GM21529 (cell line): ENCODE data around the gene CD79B.
"Not testable (repeated sequence)": the region's sequence is repeated elsewhere in the genome, so short reads cannot be mapped to it uniquely, and the experiment has no call there.

Source experiments
- ATAC-seq: cut with Tn5 transposase; IDR thresholded peaks from one replicate; pipeline ENCODE4 v1.9.1; 2021; ENCODE audit not compliant: unreplicated experiment

Gene CD79B

GRCh38 chr17:63934183-63935112, 2.3 kb upstream of the CD79B start:
- ATAC-seq = no peak

GRCh38 chr17:63933598-63933997, 1.5 kb upstream of the CD79B start:
- no peak for ATAC-seq

DNA sequence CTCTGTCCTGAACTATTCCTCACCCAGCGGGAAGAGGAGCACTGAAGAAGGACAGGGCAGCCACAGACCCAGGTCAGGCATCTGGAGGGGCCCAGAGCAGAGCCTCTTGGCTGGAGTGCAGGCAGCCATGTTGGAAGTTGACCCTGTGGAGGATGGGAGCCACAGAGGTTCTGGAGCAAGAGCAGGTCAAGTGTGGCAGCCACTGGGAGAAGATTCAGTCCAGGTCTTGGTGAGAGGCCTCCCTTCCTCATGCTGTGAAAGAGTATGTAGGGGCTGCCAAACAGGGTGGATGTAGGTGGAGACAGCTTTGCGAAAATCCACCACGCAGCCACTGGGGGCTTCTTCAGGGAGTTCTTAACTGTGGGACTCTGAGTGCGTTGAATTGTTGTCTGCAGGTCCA, 590 bp upstream of the CD79B start:
- peak; percentile 18 for ATAC-seq

DNA sequence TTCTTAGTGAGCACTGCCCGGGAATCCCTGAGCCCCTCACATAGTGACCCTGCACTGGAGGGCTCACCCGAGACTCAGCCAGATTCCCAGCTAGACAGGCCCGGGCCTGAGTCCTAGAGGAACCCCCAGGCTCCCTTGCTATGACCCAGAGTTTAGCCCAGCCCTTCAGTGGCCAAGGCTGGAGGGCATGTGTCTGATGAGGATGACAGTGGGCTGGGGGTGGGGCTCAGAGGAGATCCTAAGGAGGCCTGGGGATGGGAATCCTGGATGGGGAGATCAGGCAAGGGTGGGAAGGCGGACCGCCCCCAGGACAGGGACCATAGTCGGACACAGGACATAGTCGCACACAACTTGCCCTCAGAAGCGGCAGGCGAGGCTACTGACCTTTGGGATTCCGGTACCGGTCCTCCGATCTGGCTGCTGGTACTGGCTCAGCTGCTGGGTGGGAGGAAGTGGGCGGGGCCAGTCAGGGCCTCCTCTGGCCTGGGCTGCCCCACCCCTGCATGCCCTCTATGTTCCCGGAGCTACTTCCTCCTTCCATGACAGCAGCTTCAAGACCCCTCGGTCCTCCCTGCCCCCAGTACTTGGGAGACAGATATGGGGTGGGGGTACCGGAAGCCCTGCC, 1.1 kb downstream of the CD79B start:
- peak; percentile 48 for ATAC-seq

DNA sequence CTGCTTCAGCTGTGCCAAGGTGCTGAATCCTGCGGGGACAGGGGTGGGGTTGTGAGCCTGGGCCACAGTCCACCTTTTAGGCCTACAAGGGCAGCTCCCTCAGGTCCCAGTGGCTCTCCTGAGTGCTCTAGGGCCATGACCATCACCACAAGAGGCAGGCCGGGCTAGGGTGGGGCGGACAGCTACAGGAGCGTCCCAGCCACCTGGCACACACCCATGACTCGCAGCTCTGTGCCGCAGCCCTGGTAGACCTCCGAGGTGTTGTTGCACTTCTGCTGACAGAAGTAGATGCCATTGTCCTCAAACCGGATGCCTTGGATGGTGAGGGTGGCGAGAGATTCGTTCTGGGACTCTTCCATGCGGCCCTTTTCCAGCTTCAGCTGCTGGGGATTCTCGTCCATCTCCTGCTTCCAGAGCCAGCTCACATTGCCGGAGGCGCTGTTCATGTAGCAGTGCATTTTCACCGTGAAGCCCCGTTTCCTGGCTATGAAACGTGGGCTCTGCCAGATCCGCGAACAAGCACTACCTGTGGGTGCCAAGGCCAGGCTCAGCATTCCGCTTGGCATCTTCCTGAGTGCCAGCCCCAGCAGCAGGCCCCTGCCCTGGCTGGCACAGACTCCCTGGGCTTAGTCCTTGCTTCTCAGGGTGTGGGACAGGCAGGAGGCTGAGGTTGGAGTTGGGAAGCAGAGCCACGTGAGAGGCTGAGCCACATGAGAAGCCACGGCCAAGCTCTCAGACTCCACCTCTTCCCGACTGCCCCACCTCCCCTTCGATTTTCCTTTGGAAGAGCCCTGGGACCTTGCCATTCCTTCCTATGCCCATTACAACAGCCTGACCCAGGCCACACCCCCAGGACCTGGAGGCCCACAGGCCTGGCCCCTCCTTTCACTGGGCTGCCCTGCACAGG, 2.0 kb downstream of the CD79B start:
- no peak for ATAC-seq

GRCh38 chr17:63928966-63929695, 3.0 kb downstream of the CD79B start:
- ATAC-seq = no peak

- no peak for ATAC-seq
These were observed 3.9 kb downstream of the CD79B start for GRCh38 chr17:63928172-63928666.

GRCh38 chr17:63927464-63928171, 4.5 kb downstream of the CD79B start:
- ATAC-seq = no peak

DNA sequence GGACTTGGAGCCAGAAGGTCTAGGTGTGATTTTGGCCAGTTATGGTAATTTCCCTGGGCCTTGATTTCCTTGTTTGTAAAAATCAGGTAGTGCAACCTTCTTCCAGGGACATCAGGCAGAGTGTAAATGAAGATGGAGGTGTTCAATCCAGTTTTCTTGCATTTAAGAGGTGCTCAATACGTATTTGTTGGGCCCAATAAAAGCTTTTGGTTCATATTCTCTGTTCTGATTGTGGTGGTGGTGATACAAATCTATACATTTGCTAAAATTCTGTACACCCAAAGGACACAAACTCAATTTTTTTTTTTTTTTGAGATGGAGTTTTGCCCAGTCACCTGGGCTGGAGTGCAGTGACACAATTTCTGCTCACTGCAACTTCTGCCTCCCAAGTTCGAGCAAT, 6.0 kb downstream of the CD79B start:
- no peak for ATAC-seq

- no peak for ATAC-seq
These were observed 6.5 kb downstream of the CD79B start for GRCh38 chr17:63925615-63926014.

DNA sequence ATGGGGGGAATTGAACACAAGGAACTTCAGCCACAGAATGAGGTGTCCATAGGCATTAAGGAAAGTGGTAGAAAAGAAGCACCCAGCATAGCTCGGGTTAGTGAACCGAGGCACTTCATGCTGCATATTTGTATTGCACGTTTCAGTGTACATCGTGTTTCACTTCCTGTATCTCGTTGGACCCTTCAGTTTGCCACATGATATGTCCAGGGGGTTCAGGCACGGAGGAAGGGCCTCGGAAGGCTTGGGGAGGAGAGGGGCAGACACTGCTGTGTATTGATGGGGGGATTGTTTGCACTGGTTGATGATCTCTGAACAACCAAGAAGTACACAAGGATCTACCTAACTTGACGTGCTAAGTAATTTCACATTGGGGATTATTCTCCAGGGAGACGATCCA, 9.7 kb downstream of the CD79B start:
- not testable (repeated sequence) for ATAC-seq

DNA sequence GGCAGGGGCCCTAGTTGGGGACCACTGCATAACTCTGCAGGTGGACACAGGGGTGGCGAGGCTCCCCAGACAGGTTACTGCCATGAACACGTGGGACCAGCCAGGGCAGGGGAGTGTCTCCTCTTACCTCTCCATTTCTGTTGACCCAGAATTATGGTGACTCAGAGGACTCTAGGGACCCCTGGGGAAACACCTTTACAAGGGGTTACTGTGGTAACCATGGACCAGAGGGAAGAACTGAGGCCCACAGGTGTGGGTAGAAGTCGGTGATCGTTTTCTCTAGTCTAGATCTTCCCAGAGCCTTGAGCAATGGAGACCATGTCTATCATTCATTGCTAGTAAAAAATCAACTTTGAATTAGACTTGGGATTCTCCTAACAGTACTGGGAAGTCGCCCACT, 11.4 kb downstream of the CD79B start:
- not testable (repeated sequence) for ATAC-seq

DNA sequence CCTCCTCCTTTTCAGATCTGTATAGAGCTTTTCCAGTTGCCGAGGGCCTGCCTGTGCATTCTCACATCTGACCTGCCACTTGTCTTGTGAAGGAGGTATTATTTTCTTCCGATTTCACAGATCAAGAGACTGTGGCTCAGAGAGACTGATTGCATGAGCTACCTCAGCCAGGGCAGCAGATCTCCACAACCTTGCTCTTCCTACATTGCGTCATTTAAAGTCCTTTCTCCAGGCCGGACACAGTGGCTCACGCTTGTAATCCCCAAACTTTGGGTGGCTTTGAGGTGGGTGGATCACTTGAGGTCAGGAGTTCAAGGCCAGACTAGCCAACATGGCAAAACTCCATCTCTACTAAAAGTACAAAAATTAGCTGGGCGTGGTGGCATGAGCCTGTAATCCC, 12.1 kb downstream of the CD79B start:
- ATAC-seq = not testable (repeated sequence)

DNA sequence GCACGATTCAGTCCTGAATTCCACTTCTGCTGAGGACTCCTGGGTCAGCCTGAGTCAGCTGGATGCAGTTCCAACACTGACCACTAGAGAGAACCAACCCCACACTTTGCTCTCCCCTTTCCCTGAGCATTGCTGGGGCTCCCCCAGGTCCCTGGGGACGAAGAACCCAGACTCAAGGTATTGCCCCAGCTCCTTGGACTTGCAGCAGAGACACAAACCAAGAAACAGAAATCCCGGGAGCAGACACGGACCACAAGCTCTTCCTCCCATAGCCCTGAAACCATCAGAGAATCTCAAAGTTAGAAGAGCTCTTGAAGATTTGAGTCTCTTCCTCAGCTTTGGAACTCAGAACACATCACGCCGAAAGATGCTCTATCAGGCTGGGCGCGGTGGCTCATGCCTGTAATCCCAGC, 12.8 kb downstream of the CD79B start:
- ATAC-seq = peak; percentile 72

DNA sequence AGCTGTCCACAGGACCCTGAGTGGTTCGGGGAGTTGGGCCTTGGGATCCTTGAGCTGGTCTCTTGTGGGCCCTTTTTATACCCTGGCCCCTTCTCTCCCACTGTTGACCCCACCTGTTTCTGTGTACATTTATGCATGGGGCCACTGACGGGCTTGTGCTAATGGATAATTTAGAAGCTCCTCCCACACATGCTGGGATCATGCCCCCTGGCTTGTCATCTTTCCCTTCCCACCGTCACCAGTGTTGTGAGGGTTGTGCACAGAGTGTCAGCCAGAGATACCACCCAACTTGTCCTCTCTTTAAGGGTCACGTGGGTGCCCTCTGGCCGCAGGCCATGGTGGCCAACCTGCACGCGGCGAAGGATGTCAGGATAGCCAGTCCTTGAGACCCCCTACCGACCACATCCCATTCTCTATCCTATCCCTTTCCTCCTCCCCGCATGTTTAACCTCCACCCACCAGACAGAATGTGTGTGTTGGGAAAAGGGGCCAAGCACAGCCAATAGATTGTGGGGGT, 13.3 kb downstream of the CD79B start, which contains the start of gene GH1:
Gene GH1, minus strand, starts transcription at position 51 of the 517 bp plus-strand sequence. CDS start 63 bp downstream, outside the sequence.
- ATAC-seq = not testable (repeated sequence)

DNA sequence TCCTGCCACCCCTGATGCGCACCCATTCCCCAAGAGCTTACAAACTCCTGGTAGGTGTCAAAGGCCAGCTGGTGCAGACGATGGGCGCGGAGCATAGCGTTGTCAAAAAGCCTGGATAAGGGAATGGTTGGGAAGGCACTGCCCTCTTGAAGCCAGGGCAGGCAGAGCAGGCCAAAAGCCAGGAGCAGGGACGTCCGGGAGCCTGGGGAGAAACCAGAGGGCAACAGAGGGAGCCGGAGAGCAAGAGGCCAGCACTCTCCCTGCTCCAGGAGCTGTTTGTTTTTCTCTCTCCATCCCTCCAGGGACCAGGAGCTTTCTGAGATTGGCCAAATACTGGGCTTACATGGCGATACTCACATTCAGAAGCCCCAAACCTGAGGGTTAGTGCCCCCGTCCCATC, 13.8 kb downstream of the CD79B start:
- ATAC-seq = no peak

DNA sequence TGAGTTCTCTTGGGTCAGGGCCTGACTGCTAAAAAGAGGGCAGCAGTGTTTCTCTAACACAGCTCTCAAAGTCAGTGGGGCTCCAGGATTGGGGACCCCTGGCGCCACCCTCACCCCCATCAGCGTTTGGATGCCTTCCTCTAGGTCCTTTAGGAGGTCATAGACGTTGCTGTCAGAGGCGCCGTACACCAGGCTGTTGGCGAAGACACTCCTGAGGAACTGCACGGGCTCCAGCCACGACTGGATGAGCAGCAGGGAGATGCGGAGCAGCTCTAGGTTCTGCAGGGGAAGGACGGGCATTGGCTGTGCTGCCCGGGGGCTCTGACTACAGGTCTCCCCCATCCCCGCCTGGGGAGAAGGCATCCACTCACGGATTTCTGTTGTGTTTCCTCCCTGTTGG, 14.5 kb downstream of the CD79B start:
- no peak for ATAC-seq

- ATAC-seq = not testable (repeated sequence)
These were observed 14.9 kb downstream of the CD79B start for GRCh38 chr17:63917206-63917605.

- no peak for ATAC-seq
These were observed 15.5 kb downstream of the CD79B start for GRCh38 chr17:63916566-63917185.
